Measurements from ENCODE around the gene CEP89.

DNA sequence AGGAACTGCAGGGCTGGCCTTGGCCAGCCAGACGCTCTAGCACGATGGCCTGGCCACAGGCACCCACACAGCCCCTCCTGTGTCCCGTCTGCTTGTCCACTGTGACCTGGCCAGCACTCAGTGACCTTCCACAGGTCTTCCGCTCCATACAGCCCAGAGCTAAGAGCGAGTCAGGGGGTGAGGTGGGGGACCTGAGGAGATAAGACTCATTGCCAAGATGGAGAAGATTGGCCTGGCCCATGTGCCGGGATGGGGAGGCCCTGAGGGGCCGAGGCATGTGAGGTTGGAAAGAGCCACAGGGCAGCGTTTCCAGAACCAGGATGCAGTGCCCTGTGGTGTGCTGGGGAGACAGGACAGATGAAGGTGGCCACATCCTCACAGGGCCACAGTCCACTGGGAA is 92.0 kb downstream of the CEP89 start:
- TF ChIP-seq, protein P1, sequence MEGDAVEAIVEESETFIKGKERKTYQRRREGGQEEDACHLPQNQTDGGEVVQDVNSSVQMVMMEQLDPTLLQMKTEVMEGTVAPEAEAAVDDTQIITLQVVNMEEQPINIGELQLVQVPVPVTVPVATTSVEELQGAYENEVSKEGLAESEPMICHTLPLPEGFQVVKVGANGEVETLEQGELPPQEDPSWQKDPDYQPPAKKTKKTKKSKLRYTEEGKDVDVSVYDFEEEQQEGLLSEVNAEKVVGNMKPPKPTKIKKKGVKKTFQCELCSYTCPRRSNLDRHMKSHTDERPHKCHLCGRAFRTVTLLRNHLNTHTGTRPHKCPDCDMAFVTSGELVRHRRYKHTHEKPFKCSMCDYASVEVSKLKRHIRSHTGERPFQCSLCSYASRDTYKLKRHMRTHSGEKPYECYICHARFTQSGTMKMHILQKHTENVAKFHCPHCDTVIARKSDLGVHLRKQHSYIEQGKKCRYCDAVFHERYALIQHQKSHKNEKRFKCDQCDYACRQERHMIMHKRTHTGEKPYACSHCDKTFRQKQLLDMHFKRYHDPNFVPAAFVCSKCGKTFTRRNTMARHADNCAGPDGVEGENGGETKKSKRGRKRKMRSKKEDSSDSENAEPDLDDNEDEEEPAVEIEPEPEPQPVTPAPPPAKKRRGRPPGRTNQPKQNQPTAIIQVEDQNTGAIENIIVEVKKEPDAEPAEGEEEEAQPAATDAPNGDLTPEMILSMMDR (IDR thresholded peaks at IDR 0.05; ENCODE audit: low read depth, low read length), result no peak
- TF ChIP-seq EZH2phosphoT487 (IDR thresholded peaks at IDR 0.05; ENCODE audit: low read depth), result no peak

Data from OCI-LY3 (cell line).